GM12801 (cell line): ENCODE measurements around the gene ATP10A.

Experiments
- TF ChIP-seq, protein P1 (sequence below): IDR thresholded peaks from one replicate; pipeline ENCODE4 v1.5.1; 2011; ENCODE audit warnings: control low read depth; ENCODE audit not compliant: insufficient read length; ENCODE audit errors: extremely low read depth

Gene ATP10A

GRCh38 chr15:25903024-25903581 is 40.0 kb upstream of the ATP10A start:
- TF ChIP-seq, protein P1, sequence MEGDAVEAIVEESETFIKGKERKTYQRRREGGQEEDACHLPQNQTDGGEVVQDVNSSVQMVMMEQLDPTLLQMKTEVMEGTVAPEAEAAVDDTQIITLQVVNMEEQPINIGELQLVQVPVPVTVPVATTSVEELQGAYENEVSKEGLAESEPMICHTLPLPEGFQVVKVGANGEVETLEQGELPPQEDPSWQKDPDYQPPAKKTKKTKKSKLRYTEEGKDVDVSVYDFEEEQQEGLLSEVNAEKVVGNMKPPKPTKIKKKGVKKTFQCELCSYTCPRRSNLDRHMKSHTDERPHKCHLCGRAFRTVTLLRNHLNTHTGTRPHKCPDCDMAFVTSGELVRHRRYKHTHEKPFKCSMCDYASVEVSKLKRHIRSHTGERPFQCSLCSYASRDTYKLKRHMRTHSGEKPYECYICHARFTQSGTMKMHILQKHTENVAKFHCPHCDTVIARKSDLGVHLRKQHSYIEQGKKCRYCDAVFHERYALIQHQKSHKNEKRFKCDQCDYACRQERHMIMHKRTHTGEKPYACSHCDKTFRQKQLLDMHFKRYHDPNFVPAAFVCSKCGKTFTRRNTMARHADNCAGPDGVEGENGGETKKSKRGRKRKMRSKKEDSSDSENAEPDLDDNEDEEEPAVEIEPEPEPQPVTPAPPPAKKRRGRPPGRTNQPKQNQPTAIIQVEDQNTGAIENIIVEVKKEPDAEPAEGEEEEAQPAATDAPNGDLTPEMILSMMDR: no peak

DNA sequence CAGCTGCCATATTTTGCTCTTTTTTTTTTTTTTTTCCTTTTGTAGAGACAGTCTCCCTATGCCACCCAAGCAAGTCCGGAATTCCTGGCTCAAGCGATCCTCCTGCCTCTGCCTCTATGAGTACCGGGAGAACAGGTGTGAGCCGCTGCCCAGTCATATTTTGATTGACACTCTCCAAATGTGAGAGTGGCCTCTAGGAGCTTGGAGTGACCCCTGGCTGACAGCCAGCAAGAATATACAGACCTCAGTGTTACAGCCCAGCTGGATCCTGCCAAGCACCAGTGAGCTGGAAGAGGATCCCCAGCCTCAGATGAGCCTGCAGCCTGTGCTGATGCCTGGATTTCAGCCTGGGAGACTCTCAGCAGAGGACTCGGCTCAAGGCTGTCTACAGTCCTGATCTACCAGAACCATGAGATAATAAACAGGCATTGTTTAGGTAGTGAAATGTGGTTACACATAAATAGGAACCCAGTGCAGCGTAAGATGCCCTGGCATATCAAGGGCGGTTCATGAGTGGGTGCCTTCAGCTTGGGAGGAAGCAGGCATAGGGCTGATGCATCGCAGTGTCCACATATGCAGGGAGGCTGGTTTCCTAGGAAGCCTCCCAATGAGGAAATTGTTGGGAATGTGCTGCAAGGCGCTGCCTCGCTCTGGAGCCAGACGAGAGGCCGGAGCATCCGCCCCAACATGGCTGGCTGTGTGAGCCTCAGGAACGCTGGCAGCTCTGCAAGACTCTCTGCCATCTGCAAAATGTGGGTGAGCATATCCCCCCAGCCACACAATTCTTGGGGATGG is 38.9 kb upstream of the ATP10A start:
- TF ChIP-seq, protein P1: no peak

DNA sequence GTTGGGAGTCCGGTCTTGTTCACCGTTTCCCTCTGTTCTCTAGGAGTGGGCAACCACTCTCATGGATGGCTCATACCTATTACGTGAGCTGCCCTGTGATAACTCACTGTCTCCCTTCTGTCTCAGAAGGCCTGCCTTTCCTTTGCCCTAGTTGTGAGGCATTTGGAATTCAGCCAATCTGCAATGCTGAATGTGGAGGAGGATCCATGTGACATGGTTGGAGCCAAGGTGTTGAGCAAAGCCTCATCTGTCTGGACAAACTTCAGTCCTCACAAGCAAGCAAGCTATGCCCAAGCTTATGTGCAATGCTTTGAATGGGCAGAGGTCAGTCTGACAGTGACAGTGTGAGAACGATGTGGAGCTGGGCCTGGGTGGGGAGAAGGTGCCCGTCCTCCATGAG is 37.8 kb upstream of the ATP10A start:
- TF ChIP-seq, protein P1: no peak

- TF ChIP-seq, protein P1: no peak
Observed at GRCh38 chr15:25900431-25900830, 37.3 kb upstream of the ATP10A start.

DNA sequence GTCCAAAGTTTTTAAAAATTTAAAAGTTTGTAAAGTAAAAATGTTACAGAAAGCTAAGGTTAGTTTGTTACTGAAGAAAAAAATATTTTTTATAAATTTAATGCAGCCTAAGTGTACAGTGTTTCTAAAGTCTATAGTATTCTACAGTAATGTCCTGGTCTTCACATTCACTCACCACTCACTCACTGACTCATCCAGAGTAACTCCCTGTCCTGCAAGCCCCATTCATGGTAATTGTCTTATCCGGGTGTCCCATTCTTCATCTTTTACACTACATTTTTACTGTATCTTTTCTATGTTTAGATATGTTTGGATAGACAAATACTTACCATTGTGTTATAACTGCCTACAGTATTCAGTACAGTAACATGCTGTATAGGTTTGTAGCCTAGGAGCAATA is 36.7 kb upstream of the ATP10A start:
- TF ChIP-seq, protein P1: no peak

GRCh38 chr15:25897658-25898057 is 34.5 kb upstream of the ATP10A start:
- TF ChIP-seq, protein P1: no peak

- TF ChIP-seq, protein P1: no peak
Observed at GRCh38 chr15:25894371-25894902, 31.3 kb upstream of the ATP10A start.
